Measurements from ENCODE around the gene DDX54.
"Not testable (repeated sequence)": the region's sequence is repeated elsewhere in the genome, so short reads cannot be mapped to it uniquely, and the experiment has no call there.

DDX54 gene

GRCh38 chr12:113152196-113152834, 33.0 kb downstream of the DDX54 start:
- Mint-ChIP-seq H3K27me3 (no peaks in the 10 kb centered on the region), H3K36me3 (no peaks in the 10 kb centered on the region), H3K4me3 (peak overlapping the region; percentile 71), H3K9me3 (ENCODE audit: low read depth) (peaks cover 3% of the 10 kb centered on the region), H3K4me1 (ENCODE audit: low read depth) (peaks cover 24% of the 10 kb centered on the region), H3K27ac (peak overlapping the region; percentile 51)

GRCh38 chr12:113151655-113152054, 33.6 kb downstream of the DDX54 start:
- H3K9me3 Mint-ChIP-seq (ENCODE audit: low read depth): peaks cover 3% of the 10 kb centered on the region
- H3K27ac Mint-ChIP-seq: no peak overlapping the region
- H3K36me3 Mint-ChIP-seq: no peaks in the 10 kb centered on the region
- H3K27me3 Mint-ChIP-seq: no peaks in the 10 kb centered on the region
- peaks cover 19% of the 10 kb centered on the region for H3K4me1 Mint-ChIP-seq (ENCODE audit: low read depth)
- H3K4me3 Mint-ChIP-seq: peak overlapping the region; percentile 71

- Mint-ChIP-seq H3K27me3 (no peaks in the 10 kb centered on the region), H3K27ac (no peak within 1 kb of the TSS), H3K4me3 (no peak within 1 kb of the TSS), H3K4me1 (ENCODE audit: low read depth) (peaks cover 12% of the 10 kb centered on the region), H3K9me3 (ENCODE audit: low read depth) (peaks cover 3% of the 10 kb centered on the region), H3K36me3 (peaks cover 3% of the 10 kb centered on the region)
Measured at GRCh38 chr12:113149361-113150150, 35.7 kb downstream of the DDX54 start, which contains the start of gene CFAP73. Gene CFAP73, plus strand, starts transcription at chr12:113149724. Its CDS starts 134 bp downstream, at chr12:113149858.

GRCh38 chr12:113146999-113147398, 38.3 kb downstream of the DDX54 start:
- Mint-ChIP-seq H3K27ac (no peak overlapping the region), H3K9me3 (ENCODE audit: low read depth) (peaks cover 3% of the 10 kb centered on the region), H3K4me1 (ENCODE audit: low read depth) (peaks cover 3% of the 10 kb centered on the region), H3K36me3 (peaks cover 3% of the 10 kb centered on the region), H3K27me3 (no peaks in the 10 kb centered on the region), H3K4me3 (no peak overlapping the region)

GRCh38 chr12:113145720-113146551, 39.3 kb downstream of the DDX54 start:
- H3K27ac Mint-ChIP-seq: no peak overlapping the region
- peaks cover 4% of the 10 kb centered on the region for H3K4me1 Mint-ChIP-seq (ENCODE audit: low read depth)
- H3K9me3 Mint-ChIP-seq (ENCODE audit: low read depth): peaks cover 3% of the 10 kb centered on the region
- no peaks in the 10 kb centered on the region for H3K27me3 Mint-ChIP-seq
- no peak overlapping the region for H3K4me3 Mint-ChIP-seq
- peaks cover 3% of the 10 kb centered on the region for H3K36me3 Mint-ChIP-seq

GRCh38 chr12:113144806-113145205, 40.5 kb downstream of the DDX54 start:
- Mint-ChIP-seq H3K27ac (no peak overlapping the region), H3K9me3 (ENCODE audit: low read depth) (peaks cover 3% of the 10 kb centered on the region), H3K36me3 (peaks cover 3% of the 10 kb centered on the region), H3K4me3 (no peak overlapping the region), H3K4me1 (ENCODE audit: low read depth) (peaks cover 4% of the 10 kb centered on the region), H3K27me3 (no peaks in the 10 kb centered on the region)

GRCh38 chr12:113143959-113144358, 41.3 kb downstream of the DDX54 start:
- Mint-ChIP-seq H3K4me3 (no peak overlapping the region), H3K9me3 (ENCODE audit: low read depth) (peaks cover 3% of the 10 kb centered on the region), H3K27ac (no peak overlapping the region), H3K36me3 (peaks cover 3% of the 10 kb centered on the region), H3K27me3 (no peaks in the 10 kb centered on the region), H3K4me1 (ENCODE audit: low read depth) (peaks cover 4% of the 10 kb centered on the region)

- no peak overlapping the region for H3K4me3 Mint-ChIP-seq
- no peaks in the 10 kb centered on the region for H3K27me3 Mint-ChIP-seq
- H3K9me3 Mint-ChIP-seq (ENCODE audit: low read depth): peaks cover 3% of the 10 kb centered on the region
- no peak overlapping the region for H3K27ac Mint-ChIP-seq
- peaks cover 3% of the 10 kb centered on the region for H3K36me3 Mint-ChIP-seq
- H3K4me1 Mint-ChIP-seq (ENCODE audit: low read depth): peaks cover 4% of the 10 kb centered on the region
Measured at GRCh38 chr12:113142886-113143332, 42.4 kb downstream of the DDX54 start.

- peaks cover 3% of the 10 kb centered on the region for H3K36me3 Mint-ChIP-seq
- no peaks in the 10 kb centered on the region for H3K27me3 Mint-ChIP-seq
Measured at GRCh38 chr12:113142173-113142885, 42.9 kb downstream of the DDX54 start.

GRCh38 chr12:113141716-113142115, 43.6 kb downstream of the DDX54 start:
- not testable (repeated sequence) for H3K9me3 Mint-ChIP-seq (ENCODE audit: low read depth); H3K4me3 Mint-ChIP-seq; H3K27me3 Mint-ChIP-seq; H3K36me3 Mint-ChIP-seq; H3K4me1 Mint-ChIP-seq (ENCODE audit: low read depth)
- peak overlapping the region; percentile 64 for H3K27ac Mint-ChIP-seq

More at GRCh38 chr12:113142173-113142885, 42.9 kb downstream of the DDX54 start:
- no peak overlapping the region for H3K4me3 Mint-ChIP-seq
- H3K27ac Mint-ChIP-seq: peak overlapping the region; percentile 64
- peaks cover 4% of the 10 kb centered on the region for H3K4me1 Mint-ChIP-seq (ENCODE audit: low read depth)
- H3K9me3 Mint-ChIP-seq (ENCODE audit: low read depth): peaks cover under 1% of the 10 kb centered on the region

GRCh38 chr12:113140706-113141105, 44.6 kb downstream of the DDX54 start:
- H3K27ac Mint-ChIP-seq: no peak overlapping the region

GRCh38 chr12:113138826-113139225, 46.5 kb downstream of the DDX54 start:
- H3K27ac Mint-ChIP-seq: no peak overlapping the region
- H3K36me3 Mint-ChIP-seq: no peaks in the 10 kb centered on the region
- H3K27me3 Mint-ChIP-seq: no peaks in the 10 kb centered on the region

More at GRCh38 chr12:113140706-113141105, 44.6 kb downstream of the DDX54 start:
- no peaks in the 10 kb centered on the region for H3K9me3 Mint-ChIP-seq (ENCODE audit: low read depth)
- peaks cover 17% of the 10 kb centered on the region for H3K4me1 Mint-ChIP-seq (ENCODE audit: low read depth)
- no peak overlapping the region for H3K4me3 Mint-ChIP-seq
- H3K27me3 Mint-ChIP-seq: no peaks in the 10 kb centered on the region
- no peaks in the 10 kb centered on the region for H3K36me3 Mint-ChIP-seq

GRCh38 chr12:113137861-113138783, 47.2 kb downstream of the DDX54 start:
- H3K9me3 Mint-ChIP-seq (ENCODE audit: low read depth): no peaks in the 10 kb centered on the region
- no peaks in the 10 kb centered on the region for H3K27me3 Mint-ChIP-seq
- H3K36me3 Mint-ChIP-seq: no peaks in the 10 kb centered on the region
- peaks cover 21% of the 10 kb centered on the region for H3K4me1 Mint-ChIP-seq (ENCODE audit: low read depth)
- no peak overlapping the region for H3K4me3 Mint-ChIP-seq
- no peak overlapping the region for H3K27ac Mint-ChIP-seq

More at GRCh38 chr12:113138826-113139225, 46.5 kb downstream of the DDX54 start:
- Mint-ChIP-seq H3K9me3 (ENCODE audit: low read depth) (no peaks in the 10 kb centered on the region), H3K4me1 (ENCODE audit: low read depth) (peaks cover 21% of the 10 kb centered on the region), H3K4me3 (no peak overlapping the region)
